ENCODE measurements around the gene KCNIP1.

KCNIP1 gene

GRCh38 chr5:170781946-170782345, 278.1 kb downstream of the KCNIP1 start:
- no peak for DNase-seq (ENCODE audit: low read depth, low spot score)

- DNase-seq (ENCODE audit: low read depth, low spot score): no peak
Measured at GRCh38 chr5:170782438-170782837, 278.6 kb downstream of the KCNIP1 start.

- no peak for DNase-seq (ENCODE audit: low read depth, low spot score)
Measured at GRCh38 chr5:170783498-170784247, 279.9 kb downstream of the KCNIP1 start, which contains the start of gene GABRP. Gene GABRP, plus strand, starts transcription at chr5:170783725. Its CDS starts 4,891 bp downstream, at chr5:170788616.

GRCh38 chr5:170785416-170785815, 281.6 kb downstream of the KCNIP1 start:
- no peak for DNase-seq (ENCODE audit: low read depth, low spot score)

Data from smooth muscle cell of the brain vasculature (primary cell).